ENCODE measurements around the gene SLCO1C1.

SLCO1C1 gene

DNA sequence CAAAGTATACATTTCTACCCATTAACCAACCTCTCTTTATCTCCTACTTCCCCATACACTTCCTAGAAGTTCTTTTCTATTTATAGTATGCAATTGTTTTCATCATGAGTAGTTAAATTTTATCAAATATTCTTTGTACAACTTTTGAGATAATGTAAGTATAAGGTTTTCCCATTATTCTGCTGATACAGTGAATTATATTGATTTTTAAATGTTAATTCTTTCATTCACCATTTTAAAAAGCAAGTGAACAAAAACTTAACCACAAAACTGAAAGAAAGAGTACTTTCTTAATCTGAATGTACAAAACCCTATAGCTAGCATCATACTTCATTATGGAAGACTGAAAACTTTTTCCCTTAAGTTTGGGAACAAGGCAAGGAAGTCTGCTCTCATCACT is 105.9 kb downstream of the SLCO1C1 start:
- DNase-seq: no peak

All from stimulated activated CD4-positive, alpha-beta T cell treated with anti-CD3 and anti-CD28 coated beads, Interleukin-1b, Interleukin-23, amount 100 ng/mL, for 48 hours (primary cell).